GM13976 (cell line): ENCODE measurements around the gene PQBP1.

Source experiments
- DNase-seq: peaks from one replicate; pipeline ENCODE4 v3.0.0; 2012; ENCODE audit warnings: low spot score
- CTCF ChIP-seq: IDR thresholded peaks from 2 replicates; pipeline ENCODE4 v1.5.1; 2012; ENCODE audit warnings: borderline replicate concordance, mild to moderate bottlenecking; ENCODE audit not compliant: insufficient read depth; ENCODE audit errors: extremely low read depth, missing control alignments, control extremely low read depth
- in situ Hi-C: fragments of 300-500 bp; cut with MboI; formaldehyde crosslinking; loops from one replicate; pipeline ENCODE4 v1.12.0; 2022; ENCODE audit warnings: low sequenced_read_pairs, mixed read lengths, inconsistent platforms; ENCODE audit not compliant: unreplicated experiment

PQBP1 gene

GRCh38 chrX:48893556-48894348, 4.0 kb upstream of the PQBP1 start:
- in situ Hi-C loops: no loop called here
- no peak for DNase-seq
- TF ChIP-seq CTCF: no peak

GRCh38 chrX:48894891-48895290, 2.8 kb upstream of the PQBP1 start:
- DNase-seq: no peak
- no peak for TF ChIP-seq CTCF
- in situ Hi-C loops: no loop called here

GRCh38 chrX:48896611-48897011, 1.1 kb upstream of the PQBP1 start:
- DNase-seq: no peak
- in situ Hi-C loops: no loop called here

GRCh38 chrX:48897157-48897624, 539 bp upstream of the PQBP1 start:
- TF ChIP-seq CTCF: no peak
- DNase-seq: peak; percentile 44
- in situ Hi-C loops: no loop called here

More at GRCh38 chrX:48896611-48897011, 1.1 kb upstream of the PQBP1 start:
- no peak for TF ChIP-seq CTCF

- DNase-seq: no peak
- in situ Hi-C loops: no loop called here
- TF ChIP-seq CTCF: no peak
Measured at GRCh38 chrX:48899078-48899410, 1.3 kb downstream of the PQBP1 start.

- TF ChIP-seq CTCF: no peak
- no peak for DNase-seq
- in situ Hi-C loops: no loop called here
Measured at GRCh38 chrX:48901069-48901468, 3.3 kb downstream of the PQBP1 start.
